IPS-18c (cell line): ENCODE data around the gene GPX4.
A peak's percentile ranks its signal among the peaks of the same experiment; 100 is the strongest.

Source experiments
- H3K4me3 ChIP-seq: 2 replicates; pipeline ENCODE4 v1.7.0; 2013; ENCODE audit warnings: low read depth, mild to moderate bottlenecking, low read length, moderate library complexity; ENCODE audit not compliant: insufficient read depth
- H3K9me3 ChIP-seq: one replicate; pipeline ENCODE4 v1.6.1; 2013; ENCODE audit warnings: mild to moderate bottlenecking, low read length, moderate library complexity; ENCODE audit not compliant: control insufficient read depth, insufficient read depth

Gene GPX4

GRCh38 chr19:1066748-1067340, 37.0 kb upstream of the GPX4 start, which contains the start of gene ARHGAP45:
Gene ARHGAP45 (plus strand): TSS chr19:1067167. CDS start chr19:1067406, 239 bp downstream.
- Histone ChIP-seq H3K4me3 (peak within 1 kb of the TSS; percentile 59), H3K9me3 (no peaks in the 10 kb centered on the region)

- peak overlapping the region; percentile 59 for H3K4me3 ChIP-seq
- no peaks in the 10 kb centered on the region for H3K9me3 ChIP-seq
Observed at GRCh38 chr19:1067341-1067957, 36.3 kb upstream of the GPX4 start.

GRCh38 chr19:1068009-1069001, 35.5 kb upstream of the GPX4 start:
- H3K9me3 ChIP-seq, result no peaks in the 10 kb centered on the region
- no peak overlapping the region for H3K4me3 ChIP-seq

GRCh38 chr19:1069009-1069779, 34.6 kb upstream of the GPX4 start:
- no peak overlapping the region for H3K4me3 ChIP-seq
- H3K9me3 ChIP-seq, result no peaks in the 10 kb centered on the region

GRCh38 chr19:1070576-1070930, 33.2 kb upstream of the GPX4 start:
- peak overlapping the region; percentile 56; the same call in 1 of the 2 replicates for H3K4me3 ChIP-seq
- no peaks in the 10 kb centered on the region for H3K9me3 ChIP-seq

- Histone ChIP-seq H3K9me3 (no peaks in the 10 kb centered on the region), H3K4me3 (peak overlapping the region; percentile 56)
Observed at GRCh38 chr19:1070931-1071791, 32.6 kb upstream of the GPX4 start.

- H3K9me3 ChIP-seq, result no peaks in the 10 kb centered on the region
- H3K4me3 ChIP-seq, result no peak overlapping the region
Observed at GRCh38 chr19:1072371-1073015, 31.3 kb upstream of the GPX4 start.

- Histone ChIP-seq H3K4me3 (no peak overlapping the region), H3K9me3 (no peaks in the 10 kb centered on the region)
Observed at GRCh38 chr19:1073063-1073955, 30.5 kb upstream of the GPX4 start.

- H3K4me3 ChIP-seq, result no peak overlapping the region
- H3K9me3 ChIP-seq, result no peaks in the 10 kb centered on the region
Observed at GRCh38 chr19:1073956-1074517, 29.8 kb upstream of the GPX4 start.

GRCh38 chr19:1074544-1075283, 29.1 kb upstream of the GPX4 start:
- H3K9me3 ChIP-seq, result no peaks in the 10 kb centered on the region
- H3K4me3 ChIP-seq, result no peak overlapping the region

GRCh38 chr19:1076046-1076386, 27.8 kb upstream of the GPX4 start:
- H3K9me3 ChIP-seq, result no peaks in the 10 kb centered on the region
- H3K4me3 ChIP-seq, result no peak overlapping the region

GRCh38 chr19:1076951-1077350, 26.8 kb upstream of the GPX4 start:
- H3K9me3 ChIP-seq, result no peaks in the 10 kb centered on the region
- no peak overlapping the region for H3K4me3 ChIP-seq

- Histone ChIP-seq H3K9me3 (no peaks in the 10 kb centered on the region), H3K4me3 (no peak overlapping the region)
Observed at GRCh38 chr19:1079566-1080111, 24.2 kb upstream of the GPX4 start.
